Smooth muscle cell (in vitro differentiated cells): Measurements from ENCODE around the gene WIPI1. TPM values are rescaled to one million over a fixed set of nuclear protein-coding genes. Genes with fewer than 3 reads are reported as not detected.

Experiments used
- DNase-seq: peaks from one replicate; lab custom pipeline; 2025; ENCODE audit not compliant: unreplicated experiment; lab: John Stamatoyannopoulos, UW
- H2AFZ ChIP-seq: fragments of 200-600 bp; sonication (generic); 2 replicates; pipeline ENCODE4 v1.6.0; 2016; ENCODE audit warnings: antibody characterized with exemption, low read depth, mild to moderate bottlenecking
- H3F3A ChIP-seq: fragments of 200-600 bp; sonication (generic); 2 replicates; pipeline ENCODE4 v1.6.0; 2017; ENCODE audit warnings: antibody characterized with exemption, low read depth
- H3K27ac ChIP-seq: fragments of 200-600 bp; sonication (generic); 2 replicates; pipeline ENCODE4 v1.5.1; 2016; ENCODE audit warnings: low read depth, mild to moderate bottlenecking
- H3K27me3 ChIP-seq: fragments of 200-600 bp; sonication (generic); 2 replicates; pipeline ENCODE4 v1.6.1; 2016; ENCODE audit warnings: low read depth, mild to moderate bottlenecking
- H3K36me3 ChIP-seq: fragments of 200-600 bp; sonication (generic); 2 replicates; pipeline ENCODE4 v1.5.1; 2016; ENCODE audit warnings: low read depth
- H3K4me1 ChIP-seq: fragments of 200-600 bp; sonication (generic); 2 replicates; pipeline ENCODE4 v1.5.1; 2016; ENCODE audit warnings: low read depth
- H3K4me2 ChIP-seq: fragments of 200-600 bp; sonication (generic); 2 replicates; pipeline ENCODE4 v1.6.0; 2016; ENCODE audit warnings: mild to moderate bottlenecking
- H3K4me3 ChIP-seq: fragments of 200-600 bp; sonication (generic); 2 replicates; pipeline ENCODE4 v1.5.1; 2016; ENCODE audit warnings: mild to moderate bottlenecking
- H3K79me2 ChIP-seq: fragments of 200-600 bp; sonication (generic); 2 replicates; pipeline ENCODE4 v1.6.0; 2016; ENCODE audit warnings: low read depth, mild to moderate bottlenecking
- H3K9ac ChIP-seq: fragments of 200-600 bp; sonication (generic); 2 replicates; pipeline ENCODE4 v1.6.0; 2016; ENCODE audit warnings: low read depth
- H3K9me3 ChIP-seq: fragments of 200-600 bp; sonication (generic); replicated peaks from 2 replicates; pipeline ENCODE4 v1.5.1; 2016; ENCODE audit warnings: low read depth
- H4K20me1 ChIP-seq: fragments of 200-600 bp; sonication (generic); 2 replicates; pipeline ENCODE4 v1.6.0; 2016; ENCODE audit warnings: low read depth
- CTCF ChIP-seq: fragments of 200-600 bp; sonication (generic); IDR thresholded peaks from 2 replicates; pipeline ENCODE4 v1.5.1; 2017; ENCODE audit warnings: borderline replicate concordance, mild to moderate bottlenecking, antibody characterized with exemption; ENCODE audit not compliant: insufficient read depth, poor library complexity, severe bottlenecking
- WGBS: methylation state at CpG from one replicate; pipeline ENCODE4 v1.1.7; 2016; ENCODE audit warnings: low lambda C conversion rate; 5-methylcytosine and 5-hydroxymethylcytosine counted together
- polyA plus RNA-seq: library from polyadenylated mRNA; unstranded; fragments of >200 nt; fragmentation: Nextera tagmentation; extraction: Ambion mirVana; gene quantifications from 2 replicates; pipeline ENCODE4 v1.2.1, GENCODE V29; 2016
- total RNA-seq: library from RNA; depleted of rRNA; stranded (reverse); fragments of >200 nt; gene quantifications from 2 replicates; pipeline ENCODE4 v1.2.3, GENCODE V29; 2014

Gene WIPI1
- total and polyA plus RNA-seq, 2 experiments from 2014 or later, result 188 to 196 TPM

DNA sequence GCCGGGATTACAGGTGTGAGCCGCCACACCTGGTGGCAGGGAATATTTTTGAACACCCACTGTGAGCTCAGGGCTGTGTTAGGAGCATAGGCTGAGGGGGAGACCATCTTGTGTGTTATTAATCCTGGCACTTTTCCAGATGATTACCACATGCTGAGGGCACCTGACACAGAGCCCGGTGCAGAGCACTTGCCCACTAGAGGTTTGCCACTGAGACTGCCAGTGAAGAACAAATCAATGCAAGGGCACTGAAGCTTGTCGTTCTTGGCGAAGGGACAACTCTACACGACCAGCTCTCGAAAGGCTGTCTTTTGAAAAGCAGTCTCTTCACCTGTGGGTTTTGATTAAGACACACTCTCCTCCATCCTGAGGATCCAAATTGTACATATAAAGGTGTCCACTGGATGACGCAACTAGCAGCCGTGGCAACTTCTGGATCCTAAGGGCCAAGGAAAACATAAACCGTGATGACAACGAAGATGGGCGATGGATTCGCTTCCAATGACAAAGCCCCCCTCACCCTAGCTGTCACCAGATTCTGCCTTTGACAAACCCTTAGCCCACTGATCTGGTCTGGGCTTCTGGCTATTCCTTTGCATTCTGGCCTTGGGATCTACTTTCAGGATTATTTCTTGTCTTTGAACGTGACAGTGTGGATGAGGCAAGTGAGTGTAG lies 28.7 kb downstream of the WIPI1 start:
- Histone ChIP-seq H3K4me2 (no peak overlapping the region), H4K20me1 (no peaks in the 10 kb centered on the region), H3F3A (no peaks in the 10 kb centered on the region), H3K4me3 (no peak overlapping the region), H3K36me3 (peaks cover 24% of the 10 kb centered on the region), H3K27ac (no peak overlapping the region), H3K4me1 (no peaks in the 10 kb centered on the region), H3K9me3 (no peaks in the 10 kb centered on the region), H3K79me2 (no peaks in the 10 kb centered on the region), H2AFZ (no peak overlapping the region), H3K9ac (no peak overlapping the region), H3K27me3 (no peaks in the 10 kb centered on the region)
- TF ChIP-seq CTCF, result no peak
- WGBS, result 95% methylated on average over 14 of the region's 14 CpGs
- DNase-seq, result no peak

DNA sequence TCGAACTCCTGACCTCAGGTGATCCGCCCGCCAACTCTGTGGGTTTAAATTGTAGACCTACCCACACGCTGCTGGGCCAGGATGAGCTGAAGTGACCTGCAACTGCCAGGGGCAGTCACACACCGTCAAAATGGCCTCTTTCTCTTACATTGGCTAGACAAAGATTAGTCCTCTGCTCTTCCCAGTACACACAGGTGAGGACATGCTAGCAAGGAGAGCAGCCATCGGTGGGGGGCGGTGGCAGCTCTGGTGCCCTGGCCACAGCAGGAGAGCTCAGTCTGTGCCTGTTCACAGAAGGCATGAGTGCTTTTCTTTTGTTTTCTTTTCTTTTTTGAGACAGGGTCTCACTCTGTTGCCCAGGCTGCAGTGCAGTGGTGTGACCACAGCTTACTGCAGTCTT lies 29.7 kb downstream of the WIPI1 start:
- no peak for DNase-seq
- Histone ChIP-seq H4K20me1 (no peaks in the 10 kb centered on the region), H3K27ac (no peak overlapping the region), H3K36me3 (peaks cover 22% of the 10 kb centered on the region), H3K4me1 (no peaks in the 10 kb centered on the region), H3K4me3 (no peak overlapping the region), H3K9me3 (no peaks in the 10 kb centered on the region), H3F3A (no peaks in the 10 kb centered on the region), H3K9ac (no peak overlapping the region), H3K79me2 (no peaks in the 10 kb centered on the region), H2AFZ (no peak overlapping the region), H3K27me3 (no peaks in the 10 kb centered on the region), H3K4me2 (no peak overlapping the region)
- TF ChIP-seq CTCF, result no peak
- WGBS, result 97% methylated on average over 7 of the region's 7 CpGs

- no peaks in the 10 kb centered on the region for H3K27me3 ChIP-seq
- no peak for TF ChIP-seq CTCF
- 94% methylated on average over 12 of the region's 12 CpGs for WGBS
- no peak overlapping the region for H3K9ac ChIP-seq
- no peak overlapping the region for H3K4me3 ChIP-seq
- no peak overlapping the region for H3K4me2 ChIP-seq
- no peaks in the 10 kb centered on the region for H3F3A ChIP-seq
- no peak for DNase-seq
- no peak overlapping the region for H2AFZ ChIP-seq
- H3K36me3 ChIP-seq, result peaks cover 29% of the 10 kb centered on the region
- no peaks in the 10 kb centered on the region for H3K9me3 ChIP-seq
- no peak overlapping the region for H3K27ac ChIP-seq
- no peaks in the 10 kb centered on the region for H4K20me1 ChIP-seq
- no peaks in the 10 kb centered on the region for H3K4me1 ChIP-seq
- H3K79me2 ChIP-seq, result no peaks in the 10 kb centered on the region
These were observed 31.3 kb downstream of the WIPI1 start for GRCh38 chr17:68425979-68426378.

DNA sequence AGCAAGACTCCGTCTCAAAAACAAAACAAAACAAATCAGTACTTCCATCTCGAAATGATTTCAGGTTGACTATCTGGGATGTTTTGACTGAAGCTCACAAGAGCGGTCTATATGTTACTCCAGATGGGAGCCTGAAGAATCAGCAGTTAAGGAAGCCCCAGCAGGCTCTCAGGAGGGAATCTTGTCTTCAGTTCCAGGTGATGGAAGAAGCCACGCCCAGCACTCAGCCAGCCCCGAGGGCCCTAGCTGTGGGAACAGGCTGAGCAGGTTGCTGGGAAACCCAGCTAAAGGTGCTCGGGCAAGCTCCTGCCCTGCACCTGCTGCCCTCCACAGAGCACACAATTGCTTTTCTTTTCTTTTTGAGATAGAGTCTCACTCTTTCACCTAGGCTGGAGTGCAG lies 32.4 kb downstream of the WIPI1 start:
- Histone ChIP-seq H3K9me3 (no peaks in the 10 kb centered on the region), H3K4me1 (no peaks in the 10 kb centered on the region), H3K27ac (no peak overlapping the region), H3K4me3 (no peak overlapping the region), H3K9ac (no peak overlapping the region), H2AFZ (no peak overlapping the region), H3K27me3 (no peaks in the 10 kb centered on the region), H3K4me2 (no peak overlapping the region), H4K20me1 (no peaks in the 10 kb centered on the region), H3F3A (no peaks in the 10 kb centered on the region), H3K36me3 (peaks cover 39% of the 10 kb centered on the region), H3K79me2 (no peaks in the 10 kb centered on the region)
- DNase-seq, result no peak
- WGBS, result 86% methylated on average over 6 of the region's 6 CpGs
- TF ChIP-seq CTCF, result no peak
